Measurements from ENCODE around the gene SOX4. TPM values are rescaled to one million over a fixed set of nuclear protein-coding genes. Genes with fewer than 3 reads are reported as not detected.

The SOX4 gene
- total RNA-seq, 4 donors from 2014 or later = 11.4 to 28.7 (median 13.6) TPM

GRCh38 chr6:21639316-21639715 lies 45.8 kb downstream of the SOX4 start:
- WGBS, 2 donors = 83 to 89% methylated on average over 5 of the region's 5 CpGs
- TF ChIP-seq POLR2A (IDR thresholded peaks at IDR 0.05) = no peak
- no peak for TF ChIP-seq CTCF (IDR thresholded peaks at IDR 0.05)
- no peak overlapping the region for H3K4me3 ChIP-seq (ENCODE audit: low read depth, poor library complexity, severe bottlenecking)
- DNase-seq (ENCODE audit: low spot score in 2 of 2) = no peak
- intact Hi-C loops (cut with DNase I; ENCODE audit: low total_unique reads) = no loop called here

Measured in lower leg skin (tissue), 4 donors.